Measurements from ENCODE around the gene SALL4. TPM values are rescaled to one million over a fixed set of nuclear protein-coding genes. Genes with fewer than 3 reads are reported as not detected.

The SALL4 gene
- total and polyA plus RNA-seq, 2 experiments from 2014 or later, result 122 to 227 TPM

DNA sequence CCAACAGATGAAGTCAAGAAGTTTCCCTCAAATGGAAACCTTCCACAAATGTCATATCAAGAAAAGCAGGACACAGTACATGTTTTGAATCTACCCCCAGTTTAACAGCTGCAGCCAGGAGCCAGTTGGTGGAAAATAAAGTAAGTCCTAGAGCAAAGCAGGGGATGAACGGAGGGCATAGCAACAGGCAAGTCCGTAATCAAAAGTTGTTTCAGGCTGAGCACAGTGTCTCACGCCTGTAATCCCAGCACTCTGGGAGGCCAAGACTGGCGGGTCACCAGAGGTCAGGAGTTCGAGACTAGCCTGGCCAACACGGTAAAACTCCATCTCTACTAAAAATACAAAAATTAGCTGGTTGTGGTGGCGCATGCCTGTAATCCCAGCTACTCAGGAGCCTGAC is 2.4 kb upstream of the SALL4 start:
- peaks cover 8% of the 10 kb centered on the region for H3K4me1 Mint-ChIP-seq
- Histone ChIP-seq H3K36me3 (ENCODE audit: insufficient read depth) (no peaks in the 10 kb centered on the region), H4K20me1 (replicated peaks; ENCODE audit: insufficient read depth) (no peaks in the 10 kb centered on the region), H3K4me3 (no peak overlapping the region), H3K9me2 (ENCODE audit: insufficient read depth) (no peaks in the 10 kb centered on the region), H3K4me1 (ENCODE audit: insufficient read depth) (no peaks in the 10 kb centered on the region), H3F3A (replicated peaks; ENCODE audit: low read depth) (no peaks in the 10 kb centered on the region), H3K79me2 (replicated peaks; ENCODE audit: insufficient read depth) (peaks cover 21% of the 10 kb centered on the region), H3K27ac (ENCODE audit: low read depth) (no peak overlapping the region), H3K27me3 (ENCODE audit: insufficient read depth) (no peaks in the 10 kb centered on the region), H3K4me2 (no peak overlapping the region), H2AFZ (no peak overlapping the region)
- DNase-seq (ENCODE audit: low spot score) (no peak), ATAC-seq (no peak)
- H3K27ac Mint-ChIP-seq, result no peak overlapping the region
- TF ChIP-seq ZNF331 (CRISPR knock-in tag; IDR thresholded peaks at IDR 0.05; ENCODE audit: low read depth) (no peak), EZH2 (IDR thresholded peaks at IDR 0.05; ENCODE audit: low read depth, unreplicated experiment) (no peak), JUNB (IDR thresholded peaks at IDR 0.05; ENCODE audit: unreplicated experiment) (no peak), EZH2phosphoT487 (IDR thresholded peaks at IDR 0.05; ENCODE audit: unreplicated experiment) (no peak), NANOG (IDR thresholded peaks at IDR 0.05; ENCODE audit: borderline replicate concordance) (no peak), POLR2AphosphoS5 (IDR thresholded peaks at IDR 0.05; ENCODE audit: low read depth) (no peak), CREB1 (CRISPR knock-in tag; IDR thresholded peaks at IDR 0.05; ENCODE audit: low read depth) (no peak), ZNF114 (CRISPR knock-in tag; IDR thresholded peaks at IDR 0.05) (no peak), STAT1 (IDR thresholded peaks at IDR 0.05; ENCODE audit: unreplicated experiment) (no peak)
- TF ChIP-seq, protein P1, sequence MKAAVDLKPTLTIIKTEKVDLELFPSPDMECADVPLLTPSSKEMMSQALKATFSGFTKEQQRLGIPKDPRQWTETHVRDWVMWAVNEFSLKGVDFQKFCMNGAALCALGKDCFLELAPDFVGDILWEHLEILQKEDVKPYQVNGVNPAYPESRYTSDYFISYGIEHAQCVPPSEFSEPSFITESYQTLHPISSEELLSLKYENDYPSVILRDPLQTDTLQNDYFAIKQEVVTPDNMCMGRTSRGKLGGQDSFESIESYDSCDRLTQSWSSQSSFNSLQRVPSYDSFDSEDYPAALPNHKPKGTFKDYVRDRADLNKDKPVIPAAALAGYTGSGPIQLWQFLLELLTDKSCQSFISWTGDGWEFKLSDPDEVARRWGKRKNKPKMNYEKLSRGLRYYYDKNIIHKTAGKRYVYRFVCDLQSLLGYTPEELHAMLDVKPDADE (IDR thresholded peaks at IDR 0.05), result no peak
- TF ChIP-seq, protein P2, sequence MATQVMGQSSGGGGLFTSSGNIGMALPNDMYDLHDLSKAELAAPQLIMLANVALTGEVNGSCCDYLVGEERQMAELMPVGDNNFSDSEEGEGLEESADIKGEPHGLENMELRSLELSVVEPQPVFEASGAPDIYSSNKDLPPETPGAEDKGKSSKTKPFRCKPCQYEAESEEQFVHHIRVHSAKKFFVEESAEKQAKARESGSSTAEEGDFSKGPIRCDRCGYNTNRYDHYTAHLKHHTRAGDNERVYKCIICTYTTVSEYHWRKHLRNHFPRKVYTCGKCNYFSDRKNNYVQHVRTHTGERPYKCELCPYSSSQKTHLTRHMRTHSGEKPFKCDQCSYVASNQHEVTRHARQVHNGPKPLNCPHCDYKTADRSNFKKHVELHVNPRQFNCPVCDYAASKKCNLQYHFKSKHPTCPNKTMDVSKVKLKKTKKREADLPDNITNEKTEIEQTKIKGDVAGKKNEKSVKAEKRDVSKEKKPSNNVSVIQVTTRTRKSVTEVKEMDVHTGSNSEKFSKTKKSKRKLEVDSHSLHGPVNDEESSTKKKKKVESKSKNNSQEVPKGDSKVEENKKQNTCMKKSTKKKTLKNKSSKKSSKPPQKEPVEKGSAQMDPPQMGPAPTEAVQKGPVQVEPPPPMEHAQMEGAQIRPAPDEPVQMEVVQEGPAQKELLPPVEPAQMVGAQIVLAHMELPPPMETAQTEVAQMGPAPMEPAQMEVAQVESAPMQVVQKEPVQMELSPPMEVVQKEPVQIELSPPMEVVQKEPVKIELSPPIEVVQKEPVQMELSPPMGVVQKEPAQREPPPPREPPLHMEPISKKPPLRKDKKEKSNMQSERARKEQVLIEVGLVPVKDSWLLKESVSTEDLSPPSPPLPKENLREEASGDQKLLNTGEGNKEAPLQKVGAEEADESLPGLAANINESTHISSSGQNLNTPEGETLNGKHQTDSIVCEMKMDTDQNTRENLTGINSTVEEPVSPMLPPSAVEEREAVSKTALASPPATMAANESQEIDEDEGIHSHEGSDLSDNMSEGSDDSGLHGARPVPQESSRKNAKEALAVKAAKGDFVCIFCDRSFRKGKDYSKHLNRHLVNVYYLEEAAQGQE (IDR thresholded peaks at IDR 0.05; ENCODE audit: unreplicated experiment), result no peak
- TF ChIP-seq, protein P3, sequence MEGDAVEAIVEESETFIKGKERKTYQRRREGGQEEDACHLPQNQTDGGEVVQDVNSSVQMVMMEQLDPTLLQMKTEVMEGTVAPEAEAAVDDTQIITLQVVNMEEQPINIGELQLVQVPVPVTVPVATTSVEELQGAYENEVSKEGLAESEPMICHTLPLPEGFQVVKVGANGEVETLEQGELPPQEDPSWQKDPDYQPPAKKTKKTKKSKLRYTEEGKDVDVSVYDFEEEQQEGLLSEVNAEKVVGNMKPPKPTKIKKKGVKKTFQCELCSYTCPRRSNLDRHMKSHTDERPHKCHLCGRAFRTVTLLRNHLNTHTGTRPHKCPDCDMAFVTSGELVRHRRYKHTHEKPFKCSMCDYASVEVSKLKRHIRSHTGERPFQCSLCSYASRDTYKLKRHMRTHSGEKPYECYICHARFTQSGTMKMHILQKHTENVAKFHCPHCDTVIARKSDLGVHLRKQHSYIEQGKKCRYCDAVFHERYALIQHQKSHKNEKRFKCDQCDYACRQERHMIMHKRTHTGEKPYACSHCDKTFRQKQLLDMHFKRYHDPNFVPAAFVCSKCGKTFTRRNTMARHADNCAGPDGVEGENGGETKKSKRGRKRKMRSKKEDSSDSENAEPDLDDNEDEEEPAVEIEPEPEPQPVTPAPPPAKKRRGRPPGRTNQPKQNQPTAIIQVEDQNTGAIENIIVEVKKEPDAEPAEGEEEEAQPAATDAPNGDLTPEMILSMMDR (conservative IDR thresholded peaks at IDR 0.05; ENCODE audit: low read depth in 2 of 2), result no peak
- TF ChIP-seq, protein P4, sequence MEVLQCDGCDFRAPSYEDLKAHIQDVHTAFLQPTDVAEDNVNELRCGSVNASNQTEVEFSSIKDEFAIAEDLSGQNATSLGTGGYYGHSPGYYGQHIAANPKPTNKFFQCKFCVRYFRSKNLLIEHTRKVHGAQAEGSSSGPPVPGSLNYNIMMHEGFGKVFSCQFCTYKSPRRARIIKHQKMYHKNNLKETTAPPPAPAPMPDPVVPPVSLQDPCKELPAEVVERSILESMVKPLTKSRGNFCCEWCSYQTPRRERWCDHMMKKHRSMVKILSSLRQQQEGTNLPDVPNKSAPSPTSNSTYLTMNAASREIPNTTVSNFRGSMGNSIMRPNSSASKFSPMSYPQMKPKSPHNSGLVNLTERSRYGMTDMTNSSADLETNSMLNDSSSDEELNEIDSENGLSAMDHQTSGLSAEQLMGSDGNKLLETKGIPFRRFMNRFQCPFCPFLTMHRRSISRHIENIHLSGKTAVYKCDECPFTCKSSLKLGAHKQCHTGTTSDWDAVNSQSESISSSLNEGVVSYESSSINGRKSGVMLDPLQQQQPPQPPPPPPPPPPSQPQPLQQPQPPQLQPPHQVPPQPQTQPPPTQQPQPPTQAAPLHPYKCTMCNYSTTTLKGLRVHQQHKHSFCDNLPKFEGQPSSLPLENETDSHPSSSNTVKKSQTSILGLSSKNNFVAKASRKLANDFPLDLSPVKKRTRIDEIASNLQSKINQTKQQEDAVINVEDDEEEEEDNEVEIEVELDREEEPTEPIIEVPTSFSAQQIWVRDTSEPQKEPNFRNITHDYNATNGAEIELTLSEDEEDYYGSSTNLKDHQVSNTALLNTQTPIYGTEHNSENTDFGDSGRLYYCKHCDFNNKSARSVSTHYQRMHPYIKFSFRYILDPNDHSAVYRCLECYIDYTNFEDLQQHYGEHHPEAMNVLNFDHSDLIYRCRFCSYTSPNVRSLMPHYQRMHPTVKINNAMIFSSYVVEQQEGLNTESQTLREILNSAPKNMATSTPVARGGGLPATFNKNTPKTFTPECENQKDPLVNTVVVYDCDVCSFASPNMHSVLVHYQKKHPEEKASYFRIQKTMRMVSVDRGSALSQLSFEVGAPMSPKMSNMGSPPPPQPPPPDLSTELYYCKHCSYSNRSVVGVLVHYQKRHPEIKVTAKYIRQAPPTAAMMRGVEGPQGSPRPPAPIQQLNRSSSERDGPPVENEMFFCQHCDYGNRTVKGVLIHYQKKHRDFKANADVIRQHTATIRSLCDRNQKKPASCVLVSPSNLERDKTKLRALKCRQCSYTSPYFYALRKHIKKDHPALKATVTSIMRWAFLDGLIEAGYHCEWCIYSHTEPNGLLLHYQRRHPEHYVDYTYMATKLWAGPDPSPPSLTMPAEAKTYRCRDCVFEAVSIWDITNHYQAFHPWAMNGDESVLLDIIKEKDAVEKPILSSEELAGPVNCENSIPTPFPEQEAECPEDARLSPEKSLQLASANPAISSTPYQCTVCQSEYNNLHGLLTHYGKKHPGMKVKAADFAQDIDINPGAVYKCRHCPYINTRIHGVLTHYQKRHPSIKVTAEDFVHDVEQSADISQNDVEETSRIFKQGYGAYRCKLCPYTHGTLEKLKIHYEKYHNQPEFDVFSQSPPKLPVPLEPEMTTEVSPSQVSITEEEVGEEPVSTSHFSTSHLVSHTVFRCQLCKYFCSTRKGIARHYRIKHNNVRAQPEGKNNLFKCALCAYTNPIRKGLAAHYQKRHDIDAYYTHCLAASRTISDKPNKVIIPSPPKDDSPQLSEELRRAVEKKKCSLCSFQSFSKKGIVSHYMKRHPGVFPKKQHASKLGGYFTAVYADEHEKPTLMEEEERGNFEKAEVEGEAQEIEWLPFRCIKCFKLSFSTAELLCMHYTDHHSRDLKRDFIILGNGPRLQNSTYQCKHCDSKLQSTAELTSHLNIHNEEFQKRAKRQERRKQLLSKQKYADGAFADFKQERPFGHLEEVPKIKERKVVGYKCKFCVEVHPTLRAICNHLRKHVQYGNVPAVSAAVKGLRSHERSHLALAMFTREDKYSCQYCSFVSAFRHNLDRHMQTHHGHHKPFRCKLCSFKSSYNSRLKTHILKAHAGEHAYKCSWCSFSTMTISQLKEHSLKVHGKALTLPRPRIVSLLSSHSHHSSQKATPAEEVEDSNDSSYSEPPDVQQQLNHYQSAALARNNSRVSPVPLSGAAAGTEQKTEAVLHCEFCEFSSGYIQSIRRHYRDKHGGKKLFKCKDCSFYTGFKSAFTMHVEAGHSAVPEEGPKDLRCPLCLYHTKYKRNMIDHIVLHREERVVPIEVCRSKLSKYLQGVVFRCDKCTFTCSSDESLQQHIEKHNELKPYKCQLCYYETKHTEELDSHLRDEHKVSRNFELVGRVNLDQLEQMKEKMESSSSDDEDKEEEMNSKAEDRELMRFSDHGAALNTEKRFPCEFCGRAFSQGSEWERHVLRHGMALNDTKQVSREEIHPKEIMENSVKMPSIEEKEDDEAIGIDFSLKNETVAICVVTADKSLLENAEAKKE (CRISPR knock-in tag; IDR thresholded peaks at IDR 0.05), result no peak
- H3K36me3 Mint-ChIP-seq (ENCODE audit: low read depth), result peaks cover 16% of the 10 kb centered on the region
- H3K4me3 Mint-ChIP-seq, result no peak overlapping the region
- H3K27me3 Mint-ChIP-seq (ENCODE audit: insufficient read depth, low read depth, poor library complexity), result peaks cover 15% of the 10 kb centered on the region
- no peaks in the 10 kb centered on the region for H3K9me3 Mint-ChIP-seq

Measured in GM23338 (cell line).